Measurements from ENCODE around the gene BASP1. TPM values are rescaled to one million over a fixed set of nuclear protein-coding genes. Genes with fewer than 3 reads are reported as not detected.

Gene BASP1
- total RNA-seq, 4 donors from 2014 or later, result 46.0 to 54.6 (median 49.8) TPM

DNA sequence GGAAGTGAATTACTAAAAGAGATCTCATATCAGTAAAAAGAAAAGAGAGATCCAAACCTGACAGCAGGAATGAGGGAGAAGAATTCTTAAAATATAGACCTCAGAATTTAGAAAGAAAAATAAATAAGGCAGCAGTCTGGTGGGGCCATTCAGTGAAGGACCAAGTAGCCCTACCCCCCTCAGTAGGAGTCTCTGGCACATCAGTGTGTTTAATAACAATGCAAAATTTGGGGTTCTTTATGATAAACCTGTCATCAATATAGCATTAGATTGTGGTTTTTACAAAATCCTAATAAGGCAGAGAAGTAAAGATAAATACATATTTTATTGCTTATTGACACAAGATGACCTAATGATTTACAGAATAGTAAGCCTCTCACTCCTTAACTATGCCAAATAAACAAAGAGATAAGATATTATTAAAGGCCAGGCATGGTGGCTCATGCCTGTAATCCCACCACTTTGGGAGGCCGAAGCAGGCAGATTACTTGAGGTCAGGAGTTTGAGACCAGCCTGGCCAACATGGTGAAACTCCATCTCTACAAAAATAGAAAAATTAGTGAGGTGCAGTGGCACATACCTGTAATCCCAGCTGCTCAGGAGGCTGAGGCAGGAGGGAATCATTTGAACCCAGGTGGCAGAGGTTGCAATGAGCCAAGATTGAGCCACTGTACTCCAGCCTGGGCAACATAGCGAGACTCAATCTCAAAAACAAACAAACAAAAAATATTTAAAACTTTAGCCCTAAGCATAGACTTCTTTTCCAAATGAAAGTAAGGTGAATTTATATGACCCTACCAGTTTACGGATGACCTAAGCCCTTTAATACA, 108.6 kb downstream of the BASP1 start:
- TF ChIP-seq POLR2A (IDR thresholded peaks at IDR 0.05) (no peak), EP300 (IDR thresholded peaks at IDR 0.05) (no peak), CTCF (IDR thresholded peaks at IDR 0.05) (no peak)
- DNase-seq (ENCODE audit: low spot score in 2 of 2), result no peak
- Histone ChIP-seq H3K27ac (no peak overlapping the region), H3K36me3 (no peaks in the 10 kb centered on the region), H3K9me3 (no peaks in the 10 kb centered on the region), H3K27me3 (no peaks in the 10 kb centered on the region), H3K4me3 (no peak overlapping the region), H3K4me1 (no peaks in the 10 kb centered on the region)
- WGBS, 2 donors, result 87 to 91% methylated on average over 3 of the region's 3 CpGs

Small RNAs within 50 kb of the gene (small RNA-seq; reads per million reads assigned to genes)
- gene RNU6-1003P, result not detected
